ENCODE results near the gene CYB5R4. TPM values are rescaled to one million over a fixed set of nuclear protein-coding genes. Genes with fewer than 3 reads are reported as not detected.
"Not testable (repeated sequence)": the region's sequence is repeated elsewhere in the genome, so short reads cannot be mapped to it uniquely, and the experiment has no call there.

Gene CYB5R4
- total and polyA plus RNA-seq, 3 experiments from 2014 or later = 31.6 to 36.0 (median 33.6) TPM

DNA sequence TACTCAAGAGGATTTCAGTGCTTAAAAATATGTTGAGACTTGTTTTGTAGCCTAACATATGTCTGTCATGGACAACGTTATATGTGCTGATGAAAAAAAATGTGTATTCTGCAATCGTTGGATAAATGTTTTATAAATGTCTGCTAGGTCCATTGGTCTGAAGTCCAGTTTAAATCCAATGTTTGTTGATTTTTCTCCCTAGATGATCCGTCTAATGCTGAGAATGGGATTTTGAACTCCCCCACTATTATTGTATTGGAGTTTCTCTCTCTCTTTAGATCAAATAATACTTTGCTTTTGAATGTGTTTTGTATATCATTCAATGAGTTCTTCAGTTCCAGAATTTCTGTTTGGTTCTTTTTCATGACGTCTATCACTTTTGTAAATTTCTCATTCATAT, 44.9 kb downstream of the CYB5R4 start:
- Mint-ChIP-seq H3K4me3 (no peak overlapping the region), H3K27me3 (peaks cover 0 to 2% of the 10 kb centered on the region in 2 donors), H3K27ac (no peak overlapping the region), H3K36me3 (peaks cover 35 to 54% (median 49%) of the 10 kb centered on the region in 3 donors), H3K9me3 (peaks cover 19 to 46% (median 34%) of the 10 kb centered on the region in 5 donors), H3K4me1 (peaks cover 54 to 81% (median 74%) of the 10 kb centered on the region in 3 donors)
- Histone ChIP-seq H3K27ac (ENCODE audit: low read depth, low read length) (no peak overlapping the region), H3K36me3 (ENCODE audit: insufficient read depth, low read length) (no peaks in the 10 kb centered on the region), H3K9me3 (ENCODE audit: low read length) (no peaks in the 10 kb centered on the region), H3K4me3 (ENCODE audit: low read length) (no peak overlapping the region), H3K4me1 (ENCODE audit: insufficient read depth, low read length) (no peaks in the 10 kb centered on the region), H3K27me3 (ENCODE audit: insufficient read depth, low read length, poor library complexity, severe bottlenecking) (no peaks in the 10 kb centered on the region)
- CTCF ChIA-PET = no interaction called here
- no peak for DNase-seq
- POLR2A ChIA-PET = no interaction called here

DNA sequence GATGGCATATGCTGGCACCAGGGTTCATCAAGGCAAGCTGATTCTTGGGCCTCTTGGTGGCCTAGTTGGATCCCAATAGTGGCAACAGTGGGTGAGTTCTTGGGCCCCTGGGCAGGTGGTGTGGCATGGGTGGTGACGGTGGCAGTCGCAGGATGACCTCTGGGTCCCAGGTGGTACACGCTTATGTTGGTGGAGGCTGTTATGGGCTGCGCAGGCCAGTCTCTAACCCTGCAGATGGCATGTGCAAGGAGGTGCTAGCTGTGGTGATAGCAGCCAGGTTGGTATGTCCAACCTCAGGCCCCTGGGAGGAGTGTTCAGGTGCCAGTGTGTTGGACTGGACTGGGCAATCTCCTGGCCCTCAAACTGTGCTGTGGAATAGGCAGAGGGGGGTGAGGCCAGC, 46.2 kb downstream of the CYB5R4 start:
- no peaks in the 10 kb centered on the region for H3K27me3 Mint-ChIP-seq
- H3K4me1 Mint-ChIP-seq = peaks cover 54 to 79% (median 77%) of the 10 kb centered on the region in 3 donors
- peak overlapping the region in 1 of 7 donors; percentile 14 for H3K4me3 Mint-ChIP-seq
- ChIA-PET POLR2A (no interaction called here), CTCF (no interaction called here)
- Histone ChIP-seq H3K4me1 (ENCODE audit: insufficient read depth, low read length) (no peaks in the 10 kb centered on the region), H3K36me3 (ENCODE audit: insufficient read depth, low read length) (no peaks in the 10 kb centered on the region), H3K27ac (ENCODE audit: low read depth, low read length) (no peak overlapping the region), H3K27me3 (ENCODE audit: insufficient read depth, low read length, poor library complexity, severe bottlenecking) (no peaks in the 10 kb centered on the region), H3K9me3 (ENCODE audit: low read length) (no peaks in the 10 kb centered on the region), H3K4me3 (ENCODE audit: low read length) (no peak overlapping the region)
- H3K9me3 Mint-ChIP-seq = peaks cover 18 to 41% (median 32%) of the 10 kb centered on the region in 5 donors
- no peak for DNase-seq
- H3K36me3 Mint-ChIP-seq = peaks cover 39 to 61% (median 50%) of the 10 kb centered on the region in 3 donors
- H3K27ac Mint-ChIP-seq = peak overlapping the region in 1 of 8 donors; percentile 2

- H3K27ac Mint-ChIP-seq = peak overlapping the region in 2 of 8 donors; percentile 15 to 51
- POLR2A ChIA-PET, CTCF ChIA-PET: not testable (repeated sequence)
These were observed 48.3 kb downstream of the CYB5R4 start for GRCh38 chr6:83907623-83908390.

DNA sequence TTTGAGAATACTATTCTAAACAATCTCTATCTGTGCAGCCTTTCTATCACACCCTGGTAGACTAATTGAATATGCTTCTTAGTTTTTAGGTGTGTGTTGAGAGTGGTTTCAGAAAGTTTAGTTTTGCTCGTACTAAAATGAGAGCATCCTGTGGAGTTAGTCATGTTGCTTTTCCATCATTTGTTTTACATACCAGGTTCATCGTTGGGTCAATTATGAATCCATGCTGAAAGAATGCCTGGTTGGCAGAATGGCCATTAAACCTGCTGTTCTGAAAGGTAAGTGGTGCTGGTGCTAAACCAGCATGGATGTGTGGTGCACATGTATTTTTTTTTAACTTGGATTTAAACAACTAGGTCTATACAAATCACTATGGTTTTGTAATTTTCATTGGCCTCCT, 49.3 kb downstream of the CYB5R4 start:
- H3K27ac Mint-ChIP-seq = no peak overlapping the region
- Histone ChIP-seq H3K27ac (ENCODE audit: low read depth, low read length) (no peak overlapping the region), H3K4me3 (ENCODE audit: low read length) (no peak overlapping the region), H3K27me3 (ENCODE audit: insufficient read depth, low read length, poor library complexity, severe bottlenecking) (no peaks in the 10 kb centered on the region), H3K36me3 (ENCODE audit: insufficient read depth, low read length) (no peaks in the 10 kb centered on the region), H3K9me3 (ENCODE audit: low read length) (no peaks in the 10 kb centered on the region), H3K4me1 (ENCODE audit: insufficient read depth, low read length) (no peaks in the 10 kb centered on the region)
- H3K36me3 Mint-ChIP-seq = peaks cover 28 to 53% (median 32%) of the 10 kb centered on the region in 3 donors
- H3K4me1 Mint-ChIP-seq = peaks cover 38 to 63% (median 48%) of the 10 kb centered on the region in 3 donors
- H3K9me3 Mint-ChIP-seq = peaks cover 2 to 14% (median 10%) of the 10 kb centered on the region in 5 donors
- ChIA-PET CTCF (no interaction called here), POLR2A (no interaction called here)
- H3K4me3 Mint-ChIP-seq = no peak overlapping the region
- no peaks in the 10 kb centered on the region for H3K27me3 Mint-ChIP-seq
- no peak for DNase-seq

More at GRCh38 chr6:83907623-83908390, 48.3 kb downstream of the CYB5R4 start:
- Mint-ChIP-seq H3K9me3 (peaks cover 11 to 23% (median 19%) of the 10 kb centered on the region in 5 donors), H3K4me1 (peaks cover 44 to 73% (median 58%) of the 10 kb centered on the region in 3 donors), H3K36me3 (peaks cover 32 to 58% (median 39%) of the 10 kb centered on the region in 3 donors)
- DNase-seq; H3K4me1 ChIP-seq (ENCODE audit: insufficient read depth, low read length); H3K27ac ChIP-seq (ENCODE audit: low read depth, low read length); H3K4me3 Mint-ChIP-seq; H3K9me3 ChIP-seq (ENCODE audit: low read length); H3K27me3 Mint-ChIP-seq; H3K4me3 ChIP-seq (ENCODE audit: low read length); H3K27me3 ChIP-seq (ENCODE audit: insufficient read depth, low read length, poor library complexity, severe bottlenecking); H3K36me3 ChIP-seq (ENCODE audit: insufficient read depth, low read length): not testable (repeated sequence)

GRCh38 chr6:83911278-83911677, 51.8 kb downstream of the CYB5R4 start:
- H3K4me3 ChIP-seq (ENCODE audit: low read length) = no peak overlapping the region
- DNase-seq = no peak
- no peak overlapping the region for H3K27ac Mint-ChIP-seq
- peaks cover 24 to 48% (median 25%) of the 10 kb centered on the region in 3 donors for H3K36me3 Mint-ChIP-seq
- ChIA-PET POLR2A (no interaction called here), CTCF (no interaction called here)
- H3K27me3 ChIP-seq (ENCODE audit: insufficient read depth, low read length, poor library complexity, severe bottlenecking) = no peaks in the 10 kb centered on the region
- H3K4me1 ChIP-seq (ENCODE audit: insufficient read depth, low read length) = no peaks in the 10 kb centered on the region
- no peak overlapping the region for H3K4me3 Mint-ChIP-seq
- H3K9me3 Mint-ChIP-seq = no peaks in the 10 kb centered on the region
- no peaks in the 10 kb centered on the region for H3K27me3 Mint-ChIP-seq
- H3K4me1 Mint-ChIP-seq = peaks cover 31 to 48% (median 47%) of the 10 kb centered on the region in 3 donors
- H3K27ac ChIP-seq (ENCODE audit: low read depth, low read length) = no peak overlapping the region
- no peaks in the 10 kb centered on the region for H3K36me3 ChIP-seq (ENCODE audit: insufficient read depth, low read length)
- no peaks in the 10 kb centered on the region for H3K9me3 ChIP-seq (ENCODE audit: low read length)

GRCh38 chr6:83914953-83915352, 55.5 kb downstream of the CYB5R4 start:
- H3K9me3 Mint-ChIP-seq = no peaks in the 10 kb centered on the region
- H3K36me3 Mint-ChIP-seq = peaks cover 19 to 43% (median 29%) of the 10 kb centered on the region in 3 donors
- H3K27me3 Mint-ChIP-seq = no peaks in the 10 kb centered on the region
- H3K4me3 Mint-ChIP-seq = no peak overlapping the region
- H3K27ac Mint-ChIP-seq = no peak overlapping the region
- H3K36me3 ChIP-seq (ENCODE audit: insufficient read depth, low read length) = no peaks in the 10 kb centered on the region
- no peak overlapping the region for H3K27ac ChIP-seq (ENCODE audit: low read depth, low read length)
- no peak overlapping the region for H3K4me3 ChIP-seq (ENCODE audit: low read length)
- CTCF ChIA-PET = no interaction called here
- DNase-seq = no peak
- H3K27me3 ChIP-seq (ENCODE audit: insufficient read depth, low read length, poor library complexity, severe bottlenecking) = no peaks in the 10 kb centered on the region
- H3K4me1 ChIP-seq (ENCODE audit: insufficient read depth, low read length) = no peaks in the 10 kb centered on the region
- H3K4me1 Mint-ChIP-seq = peaks cover 17 to 25% (median 19%) of the 10 kb centered on the region in 3 donors
- POLR2A ChIA-PET = interaction anchor here (0.7 kb wide), 1 partner anchor 14 kb away, joined by 3 read pairs; no protein-coding TSS in a partner anchor
- H3K9me3 ChIP-seq (ENCODE audit: low read length) = no peaks in the 10 kb centered on the region

DNA sequence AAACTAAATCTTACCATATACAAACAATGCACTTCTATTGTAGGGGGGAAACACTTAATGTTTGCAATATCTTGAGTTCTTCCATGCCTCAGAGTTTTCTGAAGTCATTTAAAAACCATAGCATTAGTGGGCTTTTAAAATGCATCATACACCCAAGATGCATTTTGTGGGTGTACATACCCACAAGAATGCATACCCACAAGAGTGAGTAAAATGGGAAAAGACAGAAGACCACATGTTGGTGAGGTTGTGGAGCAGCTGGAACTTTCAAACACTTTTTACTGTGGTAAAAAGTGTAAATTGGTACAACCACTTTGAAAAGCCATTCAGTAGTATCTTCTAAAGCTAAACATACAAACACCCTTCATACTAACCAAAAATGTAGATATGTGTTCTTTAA, 57.5 kb downstream of the CYB5R4 start:
- peaks cover 9 to 10% (median 9%) of the 10 kb centered on the region in 3 donors for H3K4me1 Mint-ChIP-seq
- Histone ChIP-seq H3K9me3 (ENCODE audit: low read length) (no peaks in the 10 kb centered on the region), H3K27me3 (ENCODE audit: insufficient read depth, low read length, poor library complexity, severe bottlenecking) (no peaks in the 10 kb centered on the region), H3K27ac (ENCODE audit: low read depth, low read length) (no peak overlapping the region), H3K4me1 (ENCODE audit: insufficient read depth, low read length) (no peaks in the 10 kb centered on the region), H3K36me3 (ENCODE audit: insufficient read depth, low read length) (peaks cover 9% of the 10 kb centered on the region), H3K4me3 (ENCODE audit: low read length) (no peak overlapping the region)
- no peaks in the 10 kb centered on the region for H3K27me3 Mint-ChIP-seq
- no peak overlapping the region for H3K27ac Mint-ChIP-seq
- no peak for DNase-seq
- CTCF ChIA-PET = no interaction called here
- peaks cover 23 to 45% (median 24%) of the 10 kb centered on the region in 3 donors for H3K36me3 Mint-ChIP-seq
- POLR2A ChIA-PET = no interaction called here
- no peaks in the 10 kb centered on the region for H3K9me3 Mint-ChIP-seq
- H3K4me3 Mint-ChIP-seq = no peak overlapping the region

DNA sequence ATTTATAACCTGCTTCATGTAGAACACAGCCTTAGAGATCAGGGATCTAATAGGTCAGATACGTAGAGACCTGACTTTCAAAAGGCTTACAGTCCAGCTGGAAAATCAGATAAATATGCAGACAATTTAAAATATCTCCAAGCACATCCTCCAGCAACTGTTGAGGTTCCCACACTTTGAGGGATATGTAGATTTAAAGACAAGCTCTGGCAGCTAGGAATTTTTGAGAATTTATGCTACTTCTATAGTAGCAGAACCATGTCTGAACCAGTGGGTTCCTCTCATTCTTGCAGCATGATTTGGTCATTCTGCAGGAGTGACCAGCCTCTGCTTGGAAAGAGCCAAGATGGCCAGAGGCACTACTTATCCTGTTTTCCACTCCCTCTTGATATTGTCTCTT, 60.5 kb downstream of the CYB5R4 start:
- Mint-ChIP-seq H3K36me3 (peaks cover 31 to 57% (median 41%) of the 10 kb centered on the region in 3 donors), H3K27me3 (no peaks in the 10 kb centered on the region), H3K4me1 (peaks cover 3 to 8% (median 6%) of the 10 kb centered on the region in 3 donors), H3K9me3 (no peaks in the 10 kb centered on the region), H3K4me3 (no peak overlapping the region), H3K27ac (no peak overlapping the region)
- no peak overlapping the region for H3K27ac ChIP-seq (ENCODE audit: low read depth, low read length)
- ChIA-PET CTCF (no interaction called here), POLR2A (no interaction called here)
- H3K9me3 ChIP-seq (ENCODE audit: low read length) = no peaks in the 10 kb centered on the region
- peaks cover 13% of the 10 kb centered on the region for H3K36me3 ChIP-seq (ENCODE audit: insufficient read depth, low read length)
- DNase-seq = no peak
- no peak overlapping the region for H3K4me3 ChIP-seq (ENCODE audit: low read length)
- H3K4me1 ChIP-seq (ENCODE audit: insufficient read depth, low read length) = no peaks in the 10 kb centered on the region
- H3K27me3 ChIP-seq (ENCODE audit: insufficient read depth, low read length, poor library complexity, severe bottlenecking) = no peaks in the 10 kb centered on the region
